ENCODE measurements around the gene ERP44.
A peak's percentile ranks its signal among the peaks of the same experiment; 100 is the strongest.
"Not testable (repeated sequence)": the region's sequence is repeated elsewhere in the genome, so short reads cannot be mapped to it uniquely, and the experiment has no call there.

The ERP44 gene
- total RNA-seq: 44.2 to 52.5 (median 46.7) reads per million in 3 donors

- peak within 1 kb of the TSS; percentile 79 for H3K4me3 ChIP-seq (ENCODE audit: insufficient read depth, low read depth, low read length, poor library complexity, severe bottlenecking)
- peaks cover 15% of the 10 kb centered on the region for H3K4me1 ChIP-seq (ENCODE audit: control insufficient read depth, insufficient read depth, low read length, poor library complexity, severe bottlenecking)
- H3K27ac ChIP-seq (ENCODE audit: insufficient read depth, low read length, poor library complexity, severe bottlenecking): peak within 1 kb of the TSS; percentile 78
- peak; percentile 92 to 97 (median 97) for DNase-seq
- no peaks in the 10 kb centered on the region for H3K9me3 ChIP-seq (ENCODE audit: control insufficient read depth, low read length)
- peaks cover under 1% of the 10 kb centered on the region for H3K36me3 ChIP-seq (ENCODE audit: control insufficient read depth, insufficient read depth, low read length)
- no peaks in the 10 kb centered on the region for H3K27me3 ChIP-seq (replicated peaks; ENCODE audit: control insufficient read depth, insufficient read depth, low read length, poor library complexity, severe bottlenecking)
Observed at GRCh38 chr9:100098887-100099721, at the start of gene ERP44, which contains the start of gene INVS. Gene ERP44 (minus strand): TSS chr9:100099000. CDS start chr9:100098840, 160 bp downstream. Gene INVS (plus strand): TSS chr9:100099243. CDS start chr9:100104522, 5,279 bp downstream.

GRCh38 chr9:100145976-100146375 is 47.2 kb upstream of the ERP44 start:
- not testable (repeated sequence) for H3K36me3 ChIP-seq (ENCODE audit: control insufficient read depth, insufficient read depth, low read length); H3K27ac ChIP-seq (ENCODE audit: insufficient read depth, low read length, poor library complexity, severe bottlenecking); H3K27me3 ChIP-seq (replicated peaks; ENCODE audit: control insufficient read depth, insufficient read depth, low read length, poor library complexity, severe bottlenecking); H3K4me3 ChIP-seq (ENCODE audit: insufficient read depth, low read depth, low read length, poor library complexity, severe bottlenecking); H3K4me1 ChIP-seq (ENCODE audit: control insufficient read depth, insufficient read depth, low read length, poor library complexity, severe bottlenecking); DNase-seq; H3K9me3 ChIP-seq (ENCODE audit: control insufficient read depth, low read length)

- DNase-seq; H3K27me3 ChIP-seq (replicated peaks; ENCODE audit: control insufficient read depth, insufficient read depth, low read length, poor library complexity, severe bottlenecking); H3K4me3 ChIP-seq (ENCODE audit: insufficient read depth, low read depth, low read length, poor library complexity, severe bottlenecking); H3K27ac ChIP-seq (ENCODE audit: insufficient read depth, low read length, poor library complexity, severe bottlenecking); H3K9me3 ChIP-seq (ENCODE audit: control insufficient read depth, low read length); H3K36me3 ChIP-seq (ENCODE audit: control insufficient read depth, insufficient read depth, low read length); H3K4me1 ChIP-seq (ENCODE audit: control insufficient read depth, insufficient read depth, low read length, poor library complexity, severe bottlenecking): not testable (repeated sequence)
Observed at GRCh38 chr9:100145167-100145934, 46.6 kb upstream of the ERP44 start.

- not testable (repeated sequence) for H3K4me3 ChIP-seq (ENCODE audit: insufficient read depth, low read depth, low read length, poor library complexity, severe bottlenecking); H3K27ac ChIP-seq (ENCODE audit: insufficient read depth, low read length, poor library complexity, severe bottlenecking); H3K36me3 ChIP-seq (ENCODE audit: control insufficient read depth, insufficient read depth, low read length); H3K27me3 ChIP-seq (replicated peaks; ENCODE audit: control insufficient read depth, insufficient read depth, low read length, poor library complexity, severe bottlenecking); H3K4me1 ChIP-seq (ENCODE audit: control insufficient read depth, insufficient read depth, low read length, poor library complexity, severe bottlenecking); H3K9me3 ChIP-seq (ENCODE audit: control insufficient read depth, low read length); DNase-seq
Observed at GRCh38 chr9:100141862-100142261, 43.1 kb upstream of the ERP44 start.

- not testable (repeated sequence) for DNase-seq; H3K4me3 ChIP-seq (ENCODE audit: insufficient read depth, low read depth, low read length, poor library complexity, severe bottlenecking); H3K27ac ChIP-seq (ENCODE audit: insufficient read depth, low read length, poor library complexity, severe bottlenecking); H3K27me3 ChIP-seq (replicated peaks; ENCODE audit: control insufficient read depth, insufficient read depth, low read length, poor library complexity, severe bottlenecking); H3K4me1 ChIP-seq (ENCODE audit: control insufficient read depth, insufficient read depth, low read length, poor library complexity, severe bottlenecking); H3K9me3 ChIP-seq (ENCODE audit: control insufficient read depth, low read length); H3K36me3 ChIP-seq (ENCODE audit: control insufficient read depth, insufficient read depth, low read length)
Observed at GRCh38 chr9:100140303-100140702, 41.5 kb upstream of the ERP44 start.

- not testable (repeated sequence) for H3K4me1 ChIP-seq (ENCODE audit: control insufficient read depth, insufficient read depth, low read length, poor library complexity, severe bottlenecking); H3K27ac ChIP-seq (ENCODE audit: insufficient read depth, low read length, poor library complexity, severe bottlenecking); H3K27me3 ChIP-seq (replicated peaks; ENCODE audit: control insufficient read depth, insufficient read depth, low read length, poor library complexity, severe bottlenecking); H3K4me3 ChIP-seq (ENCODE audit: insufficient read depth, low read depth, low read length, poor library complexity, severe bottlenecking); H3K9me3 ChIP-seq (ENCODE audit: control insufficient read depth, low read length); H3K36me3 ChIP-seq (ENCODE audit: control insufficient read depth, insufficient read depth, low read length); DNase-seq
Observed at GRCh38 chr9:100136799-100137198, 38.0 kb upstream of the ERP44 start.

- Histone ChIP-seq H3K4me3 (ENCODE audit: insufficient read depth, low read depth, low read length, poor library complexity, severe bottlenecking) (no peak overlapping the region), H3K4me1 (ENCODE audit: control insufficient read depth, insufficient read depth, low read length, poor library complexity, severe bottlenecking) (no peaks in the 10 kb centered on the region), H3K27me3 (replicated peaks; ENCODE audit: control insufficient read depth, insufficient read depth, low read length, poor library complexity, severe bottlenecking) (no peaks in the 10 kb centered on the region), H3K9me3 (ENCODE audit: control insufficient read depth, low read length) (no peaks in the 10 kb centered on the region), H3K36me3 (ENCODE audit: control insufficient read depth, insufficient read depth, low read length) (no peaks in the 10 kb centered on the region), H3K27ac (ENCODE audit: insufficient read depth, low read length, poor library complexity, severe bottlenecking) (no peak overlapping the region)
- DNase-seq: no peak
Observed at GRCh38 chr9:100134731-100135130, 35.9 kb upstream of the ERP44 start.

GRCh38 chr9:100131875-100132430 is 33.2 kb upstream of the ERP44 start:
- H3K27ac ChIP-seq (ENCODE audit: insufficient read depth, low read length, poor library complexity, severe bottlenecking): no peak overlapping the region
- H3K9me3 ChIP-seq (ENCODE audit: control insufficient read depth, low read length): no peaks in the 10 kb centered on the region
- no peak overlapping the region for H3K4me3 ChIP-seq (ENCODE audit: insufficient read depth, low read depth, low read length, poor library complexity, severe bottlenecking)
- no peaks in the 10 kb centered on the region for H3K27me3 ChIP-seq (replicated peaks; ENCODE audit: control insufficient read depth, insufficient read depth, low read length, poor library complexity, severe bottlenecking)
- no peak for DNase-seq
- H3K36me3 ChIP-seq (ENCODE audit: control insufficient read depth, insufficient read depth, low read length): no peaks in the 10 kb centered on the region
- no peaks in the 10 kb centered on the region for H3K4me1 ChIP-seq (ENCODE audit: control insufficient read depth, insufficient read depth, low read length, poor library complexity, severe bottlenecking)

GRCh38 chr9:100131216-100131615 is 32.4 kb upstream of the ERP44 start:
- H3K9me3 ChIP-seq (ENCODE audit: control insufficient read depth, low read length): no peaks in the 10 kb centered on the region
- H3K4me3 ChIP-seq (ENCODE audit: insufficient read depth, low read depth, low read length, poor library complexity, severe bottlenecking): no peak overlapping the region
- no peaks in the 10 kb centered on the region for H3K27me3 ChIP-seq (replicated peaks; ENCODE audit: control insufficient read depth, insufficient read depth, low read length, poor library complexity, severe bottlenecking)
- H3K4me1 ChIP-seq (ENCODE audit: control insufficient read depth, insufficient read depth, low read length, poor library complexity, severe bottlenecking): no peaks in the 10 kb centered on the region
- H3K36me3 ChIP-seq (ENCODE audit: control insufficient read depth, insufficient read depth, low read length): no peaks in the 10 kb centered on the region
- DNase-seq: no peak
- H3K27ac ChIP-seq (ENCODE audit: insufficient read depth, low read length, poor library complexity, severe bottlenecking): no peak overlapping the region

GRCh38 chr9:100129772-100130171 is 31.0 kb upstream of the ERP44 start:
- H3K9me3 ChIP-seq (ENCODE audit: control insufficient read depth, low read length): no peaks in the 10 kb centered on the region
- no peaks in the 10 kb centered on the region for H3K4me1 ChIP-seq (ENCODE audit: control insufficient read depth, insufficient read depth, low read length, poor library complexity, severe bottlenecking)
- H3K36me3 ChIP-seq (ENCODE audit: control insufficient read depth, insufficient read depth, low read length): no peaks in the 10 kb centered on the region
- no peak overlapping the region for H3K27ac ChIP-seq (ENCODE audit: insufficient read depth, low read length, poor library complexity, severe bottlenecking)
- H3K27me3 ChIP-seq (replicated peaks; ENCODE audit: control insufficient read depth, insufficient read depth, low read length, poor library complexity, severe bottlenecking): no peaks in the 10 kb centered on the region
- no peak overlapping the region for H3K4me3 ChIP-seq (ENCODE audit: insufficient read depth, low read depth, low read length, poor library complexity, severe bottlenecking)
- no peak for DNase-seq

Measured in effector memory CD4-positive, alpha-beta T cell (primary cell).